Adipocyte (in vitro differentiated cells): ENCODE data around the gene ELP2.

Experiments
- DNase-seq: peaks from one replicate; pipeline ENCODE4 v3.0.0-alpha.2; 2015; ENCODE audit warnings: low read depth
- H3K27me3 ChIP-seq: replicated peaks from 2 replicates; pipeline ENCODE4 v1.7.0; 2013; ENCODE audit warnings: mild to moderate bottlenecking, low read length, moderate library complexity; ENCODE audit not compliant: control insufficient read depth, insufficient read depth
- H3K36me3 ChIP-seq: 2 replicates; pipeline ENCODE4 v1.7.0; 2013; ENCODE audit warnings: low read length, mild to moderate bottlenecking, moderate library complexity; ENCODE audit not compliant: control insufficient read depth, insufficient read depth, severe bottlenecking
- H3K4me1 ChIP-seq: 2 replicates; pipeline ENCODE4 v1.7.0; 2013; ENCODE audit warnings: mild to moderate bottlenecking, low read length, moderate library complexity; ENCODE audit not compliant: control insufficient read depth, insufficient read depth
- H3K4me3 ChIP-seq: 2 replicates; pipeline ENCODE4 v1.7.0; 2013; ENCODE audit warnings: mild to moderate bottlenecking, low read length, moderate library complexity
- H3K9ac ChIP-seq: 2 replicates; pipeline ENCODE4 v1.7.0; 2013; ENCODE audit warnings: mild to moderate bottlenecking, low read length, moderate library complexity
- H3K9me3 ChIP-seq: 2 replicates; pipeline ENCODE4 v1.7.0; 2013; ENCODE audit warnings: mild to moderate bottlenecking, low read length, moderate library complexity; ENCODE audit not compliant: control insufficient read depth

ELP2 gene

DNA sequence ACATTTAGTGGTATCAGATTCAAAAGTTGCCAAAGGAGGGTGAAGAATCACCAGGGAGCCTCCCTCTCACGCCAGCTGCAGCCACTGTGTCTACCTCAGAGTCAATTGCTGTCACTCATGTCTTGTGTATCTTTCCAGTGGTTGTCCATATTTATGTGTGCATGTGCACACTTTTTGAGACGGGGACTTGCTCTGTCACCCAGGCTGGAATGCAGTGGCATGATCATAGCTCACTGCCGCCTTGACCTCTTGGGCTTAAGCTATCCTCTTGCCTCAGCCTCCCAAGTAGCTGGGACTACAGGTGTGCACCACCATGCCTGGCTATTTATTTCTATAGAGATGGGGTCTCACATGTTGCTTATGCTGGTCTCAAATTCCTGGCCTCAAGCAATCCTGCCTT, 61.6 kb downstream of the ELP2 start:
- Histone ChIP-seq H3K4me1 (peaks cover 14% of the 10 kb centered on the region), H3K27me3 (no peaks in the 10 kb centered on the region), H3K4me3 (no peak overlapping the region), H3K9ac (no peak overlapping the region), H3K36me3 (no peaks in the 10 kb centered on the region), H3K9me3 (no peaks in the 10 kb centered on the region)
- DNase-seq, result no peak

DNA sequence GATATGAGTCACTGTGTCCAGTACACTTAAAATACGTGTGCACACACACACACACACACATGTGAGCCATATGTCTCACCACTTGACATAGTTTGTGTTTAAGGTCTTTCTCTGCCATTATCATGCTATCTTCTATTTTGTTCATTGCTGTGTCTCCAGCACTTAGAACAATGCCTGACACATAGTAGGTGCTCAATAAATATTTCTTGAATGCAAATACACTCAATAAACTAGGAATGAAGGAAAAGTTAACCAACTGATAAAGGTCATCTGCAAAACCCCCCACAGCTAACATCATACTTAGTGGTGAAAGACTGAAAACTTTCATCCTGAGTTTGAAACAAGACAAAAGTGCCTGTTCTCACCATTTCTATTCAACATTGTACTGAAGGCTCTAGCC, 62.0 kb downstream of the ELP2 start:
- Histone ChIP-seq H3K4me1 (peaks cover 14% of the 10 kb centered on the region), H3K4me3 (no peak overlapping the region), H3K9me3 (no peaks in the 10 kb centered on the region), H3K9ac (no peak overlapping the region), H3K27me3 (no peaks in the 10 kb centered on the region), H3K36me3 (no peaks in the 10 kb centered on the region)
- no peak for DNase-seq

DNA sequence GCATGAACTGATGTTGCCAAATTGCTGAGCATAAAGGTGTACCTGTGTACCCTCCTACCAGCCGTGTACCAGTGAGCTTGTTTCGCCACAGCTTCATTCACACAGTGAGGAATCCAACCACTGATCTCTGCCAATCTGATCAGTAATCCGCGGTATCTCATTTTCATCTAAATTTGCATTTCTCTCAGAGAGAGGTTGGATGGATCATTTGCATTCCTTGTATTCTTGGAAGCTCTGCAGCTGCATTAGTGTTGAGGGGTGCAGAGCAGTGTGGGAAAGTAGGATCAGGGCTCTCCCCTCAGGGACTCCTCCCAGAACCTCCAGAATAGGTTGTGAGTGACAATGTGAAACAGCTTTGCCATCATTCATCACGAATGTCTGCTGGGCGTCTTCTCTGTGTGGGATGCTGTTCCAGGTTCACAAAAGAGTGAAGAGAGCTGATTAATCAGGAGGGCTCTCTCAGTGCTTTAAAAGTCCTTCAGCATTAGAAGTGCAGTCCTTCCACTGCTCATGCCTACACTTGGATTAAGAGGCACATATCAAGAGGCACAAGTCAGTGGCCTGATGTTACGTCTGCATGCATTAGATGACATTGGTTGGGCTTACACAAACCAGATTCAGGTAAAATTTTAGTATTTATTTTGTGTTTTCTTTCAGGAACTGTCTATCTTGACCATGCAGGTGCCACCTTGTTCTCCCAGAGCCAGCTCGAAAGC, 65.1 kb downstream of the ELP2 start:
- no peak for DNase-seq
- Histone ChIP-seq H3K4me1 (no peaks in the 10 kb centered on the region), H3K4me3 (no peak overlapping the region), H3K36me3 (peaks cover 11% of the 10 kb centered on the region), H3K9me3 (no peaks in the 10 kb centered on the region), H3K27me3 (no peaks in the 10 kb centered on the region), H3K9ac (no peak overlapping the region)

DNA sequence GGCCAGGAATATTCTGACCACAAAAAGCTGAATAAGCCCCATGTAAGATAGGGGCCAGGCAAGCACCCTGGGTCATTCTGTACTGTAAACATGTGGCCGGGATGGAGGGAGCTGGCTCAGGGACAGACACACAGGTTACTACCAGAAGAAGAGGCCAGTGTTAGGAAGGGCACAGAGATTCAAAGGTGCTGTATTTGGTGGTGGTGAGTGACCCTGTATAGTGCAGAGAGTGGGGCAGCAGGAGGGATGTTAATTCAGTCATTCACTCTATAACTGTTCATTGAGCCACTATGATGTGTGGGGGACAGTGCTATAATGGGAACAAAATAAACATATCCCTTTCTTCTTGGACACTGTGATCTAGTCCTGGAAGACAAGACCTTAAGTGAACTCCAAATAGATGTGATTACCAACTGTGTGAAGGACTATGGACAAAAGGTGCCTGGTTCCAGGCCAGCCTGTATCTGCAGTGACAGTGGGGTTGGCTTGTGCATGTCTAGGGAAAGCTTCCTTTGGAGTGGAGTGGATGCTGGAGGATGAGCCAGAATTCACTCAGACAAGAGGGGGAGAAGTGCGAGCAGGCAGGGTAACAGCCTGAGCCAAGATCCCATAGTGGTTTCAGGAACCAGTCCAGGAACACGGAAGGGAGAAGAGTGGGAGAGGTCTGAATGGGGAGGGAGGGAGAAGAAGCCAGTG, 65.9 kb downstream of the ELP2 start:
- no peaks in the 10 kb centered on the region for H3K4me1 ChIP-seq
- H3K9ac ChIP-seq, result no peak overlapping the region
- H3K27me3 ChIP-seq, result no peaks in the 10 kb centered on the region
- no peak for DNase-seq
- H3K9me3 ChIP-seq, result no peaks in the 10 kb centered on the region
- no peak overlapping the region for H3K4me3 ChIP-seq
- H3K36me3 ChIP-seq, result peaks cover 19% of the 10 kb centered on the region

GRCh38 chr18:36196238-36196995, 66.7 kb downstream of the ELP2 start:
- no peaks in the 10 kb centered on the region for H3K9me3 ChIP-seq
- H3K9ac ChIP-seq, result no peak overlapping the region
- no peak for DNase-seq
- H3K4me1 ChIP-seq, result no peaks in the 10 kb centered on the region
- H3K27me3 ChIP-seq, result no peaks in the 10 kb centered on the region
- H3K4me3 ChIP-seq, result no peak overlapping the region
- H3K36me3 ChIP-seq, result peaks cover 19% of the 10 kb centered on the region

DNA sequence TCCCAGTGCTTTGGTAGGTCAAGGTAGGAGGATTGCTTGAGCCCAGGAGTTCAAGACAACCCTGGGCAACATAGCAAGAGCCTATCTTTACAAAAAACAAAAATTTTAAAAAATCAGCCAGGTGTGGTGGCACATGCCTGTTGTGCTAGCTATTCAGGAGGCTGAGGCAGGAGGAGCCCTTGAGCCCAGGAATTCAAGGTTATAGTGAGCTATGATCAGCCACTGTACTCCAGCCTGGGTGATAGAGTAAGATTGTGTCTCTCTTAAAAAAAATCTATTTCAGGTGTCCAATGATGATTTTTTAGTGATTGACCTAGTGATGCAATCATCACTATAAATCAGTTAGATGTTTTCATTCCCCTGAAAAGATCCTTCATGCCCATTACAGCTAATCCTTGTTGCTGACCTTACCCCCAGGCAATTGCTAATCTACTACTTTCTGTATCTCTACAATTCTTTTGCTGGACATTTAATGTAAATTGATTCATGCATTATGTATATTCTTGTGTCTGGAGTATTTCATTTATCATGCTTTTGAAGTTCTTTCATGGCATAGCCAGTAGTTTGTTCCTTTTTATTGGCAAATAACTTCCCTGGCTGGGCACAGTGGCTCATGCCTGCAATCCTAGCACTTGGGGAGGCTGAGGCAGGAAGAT, 67.9 kb downstream of the ELP2 start:
- no peaks in the 10 kb centered on the region for H3K4me1 ChIP-seq
- H3K9ac ChIP-seq, result no peak overlapping the region
- DNase-seq, result no peak
- H3K4me3 ChIP-seq, result no peak overlapping the region
- no peaks in the 10 kb centered on the region for H3K9me3 ChIP-seq
- peaks cover 19% of the 10 kb centered on the region for H3K36me3 ChIP-seq
- no peaks in the 10 kb centered on the region for H3K27me3 ChIP-seq

DNA sequence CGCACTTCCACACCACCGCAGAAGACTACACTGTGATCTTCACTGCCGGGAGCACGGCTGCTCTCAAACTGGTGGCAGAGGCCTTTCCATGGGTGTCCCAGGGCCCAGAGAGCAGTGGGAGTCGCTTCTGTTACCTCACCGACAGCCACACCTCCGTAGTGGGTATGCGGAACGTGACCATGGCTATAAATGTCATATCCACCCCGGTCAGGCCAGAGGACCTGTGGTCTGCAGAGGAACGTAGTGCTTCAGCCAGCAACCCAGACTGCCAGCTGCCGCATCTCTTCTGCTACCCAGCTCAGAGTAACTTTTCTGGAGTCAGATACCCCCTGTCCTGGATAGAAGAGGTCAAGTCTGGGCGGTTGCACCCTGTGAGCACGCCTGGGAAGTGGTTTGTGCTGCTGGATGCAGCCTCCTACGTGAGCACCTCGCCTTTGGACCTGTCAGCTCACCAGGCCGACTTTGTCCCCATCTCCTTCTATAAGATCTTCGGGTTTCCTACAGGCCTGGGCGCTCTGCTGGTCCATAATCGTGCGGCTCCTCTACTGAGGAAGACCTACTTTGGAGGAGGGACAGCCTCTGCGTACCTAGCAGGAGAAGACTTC, 70.1 kb downstream of the ELP2 start:
- Histone ChIP-seq H3K9me3 (no peaks in the 10 kb centered on the region), H3K4me1 (no peaks in the 10 kb centered on the region), H3K9ac (no peak overlapping the region), H3K4me3 (no peak overlapping the region), H3K27me3 (no peaks in the 10 kb centered on the region), H3K36me3 (peaks cover 34% of the 10 kb centered on the region)
- no peak for DNase-seq

- H3K9ac ChIP-seq, result no peak overlapping the region
- H3K4me3 ChIP-seq, result no peak overlapping the region
- H3K27me3 ChIP-seq, result no peaks in the 10 kb centered on the region
- no peak for DNase-seq
- no peaks in the 10 kb centered on the region for H3K9me3 ChIP-seq
- H3K4me1 ChIP-seq, result no peaks in the 10 kb centered on the region
- H3K36me3 ChIP-seq, result peaks cover 39% of the 10 kb centered on the region
These were observed 70.7 kb downstream of the ELP2 start for GRCh38 chr18:36200354-36200771.

- H3K36me3 ChIP-seq, result peaks cover 46% of the 10 kb centered on the region
- no peaks in the 10 kb centered on the region for H3K9me3 ChIP-seq
- DNase-seq, result no peak
- no peaks in the 10 kb centered on the region for H3K4me1 ChIP-seq
- no peak overlapping the region for H3K4me3 ChIP-seq
- no peaks in the 10 kb centered on the region for H3K27me3 ChIP-seq
- H3K9ac ChIP-seq, result no peak overlapping the region
These were observed 72.1 kb downstream of the ELP2 start for GRCh38 chr18:36201765-36202164.

DNA sequence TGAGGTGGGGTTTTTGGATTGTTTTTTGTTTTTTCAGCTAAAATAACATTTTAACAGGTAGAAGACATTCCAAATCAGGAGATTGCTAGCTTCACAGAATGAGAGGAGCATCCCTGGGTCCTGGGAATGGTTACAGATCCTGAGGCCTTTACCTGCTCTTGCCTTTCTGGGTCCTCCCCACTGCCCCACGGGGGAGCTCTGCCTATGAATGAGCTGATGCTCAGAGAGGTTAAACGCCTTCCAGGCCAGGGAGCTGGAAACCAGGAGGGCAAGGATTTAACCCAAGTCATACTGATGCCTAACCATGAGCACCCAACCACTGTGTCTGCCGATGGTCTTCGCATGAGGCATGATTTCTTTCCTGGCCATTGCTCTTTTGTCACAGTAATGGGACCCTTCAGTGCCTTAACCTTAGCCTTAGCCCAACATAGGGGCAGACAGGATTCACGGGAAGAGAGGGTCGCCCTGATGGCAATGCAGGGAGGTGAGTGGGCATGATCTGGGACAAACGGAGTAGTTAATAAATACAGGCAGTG, 73.7 kb downstream of the ELP2 start:
- H3K4me3 ChIP-seq, result no peak overlapping the region
- no peak overlapping the region for H3K9ac ChIP-seq
- H3K4me1 ChIP-seq, result no peaks in the 10 kb centered on the region
- peaks cover 55% of the 10 kb centered on the region for H3K36me3 ChIP-seq
- H3K27me3 ChIP-seq, result no peaks in the 10 kb centered on the region
- DNase-seq, result no peak
- peaks cover 10% of the 10 kb centered on the region for H3K9me3 ChIP-seq
